Panc1 (cell line): Measurements from ENCODE around the gene FCAMR. TPM values are rescaled to one million over a fixed set of nuclear protein-coding genes. Genes with fewer than 3 reads are reported as not detected.

Experiments
- ATAC-seq: fragments of 200-7000 bp; cut with Tn5 transposase; 2 replicates; pipeline ENCODE4 v1.9.1; 2020; ENCODE audit warnings: mild to moderate bottlenecking, moderate library complexity
- Bru-seq: library from RNA; stranded (reverse); fragments of 400-500 nt; gene quantifications from one replicate; lab custom pipeline; 2021; lab: Mats Ljungman, UMichigan
- BruChase-seq, 2 experiments: library from RNA; stranded (reverse); fragments of 400-500 nt; gene quantifications; one replicate each; lab custom pipeline; 2021; lab: Mats Ljungman, UMichigan
- BruUV-seq: library from RNA; stranded (reverse); fragments of 400-500 nt; replicated peaks from 2 replicates; lab custom pipeline; 2021; lab: Mats Ljungman, UMichigan
- CTCF ChIA-PET: fragments of 300-600 bp; sonication (Branson Sonifier 250); formaldehyde crosslinking; loops from one replicate; lab custom pipeline; 2022; ENCODE audit warnings: antibody characterized with exemption; lab: Charles Lee
- POLR2A ChIA-PET: fragments of 300-600 bp; sonication (Branson Sonifier 250); formaldehyde crosslinking; loops from one replicate; lab custom pipeline; 2022; ENCODE audit warnings: antibody characterized with exemption; lab: Charles Lee
- DNase-seq: peaks from one replicate; pipeline ENCODE4 v3.0.0-alpha.2; 2010; ENCODE audit warnings: low read depth, low spot score
- H3K27ac ChIP-seq: 2 replicates; pipeline ENCODE4 v1.5.1; 2011; ENCODE audit warnings: mild to moderate bottlenecking, low read length, inconsistent platforms
- H3K27me3 ChIP-seq: fragments of 200-500 bp; sonication (Bioruptor generic); 2 replicates; pipeline ENCODE4 v1.6.0; 2014; ENCODE audit warnings: low read length, inconsistent platforms; ENCODE audit not compliant: control insufficient read depth, insufficient read depth
- H3K36me3 ChIP-seq: fragments of 200-500 bp; sonication (Bioruptor generic); 2 replicates; pipeline ENCODE4 v1.5.1; 2014; ENCODE audit warnings: inconsistent platforms, mild to moderate bottlenecking, low read length, moderate library complexity; ENCODE audit not compliant: control insufficient read depth, insufficient read depth
- H3K4me1 ChIP-seq: 2 replicates; pipeline ENCODE4 v1.5.1; 2011; ENCODE audit warnings: inconsistent platforms, mild to moderate bottlenecking, low read length, moderate library complexity; ENCODE audit not compliant: control insufficient read depth, insufficient read depth
- H3K4me3 ChIP-seq, 2 experiments: 2 replicates each; pipeline ENCODE4 v1.5.1; 2011 to 2012; ENCODE audit warnings: low read depth in 2 of 2, low read length in 2 of 2, mild to moderate bottlenecking in 2 of 2, inconsistent platforms in 1 of 2, moderate library complexity in 1 of 2
- H3K9me3 ChIP-seq: fragments of 200-500 bp; sonication (Bioruptor generic); 2 replicates; pipeline ENCODE4 v1.5.1; 2014; ENCODE audit warnings: low read depth, mild to moderate bottlenecking, inconsistent platforms, low read length, moderate library complexity; ENCODE audit not compliant: control insufficient read depth, insufficient read depth
- POLR2AphosphoS5 ChIP-seq: IDR thresholded peaks from 2 replicates; pipeline ENCODE4 v1.6.1; 2012; ENCODE audit warnings: mild to moderate bottlenecking, low read depth, low read length, moderate library complexity
- REST ChIP-seq, 2 experiments: IDR thresholded peaks; 2 replicates each; pipeline ENCODE4 v1.6.1; 2011 to 2012; ENCODE audit warnings: low read depth in 2 of 2, control low read depth in 1 of 2, low read length in 1 of 2, mild to moderate bottlenecking in 1 of 2, moderate library complexity in 1 of 2; ENCODE audit not compliant: insufficient read depth in 1 of 2
- SIN3A ChIP-seq: IDR thresholded peaks from 2 replicates; pipeline ENCODE4 v1.6.1; 2012; ENCODE audit warnings: low read depth, mild to moderate bottlenecking, low read length, moderate library complexity, borderline replicate concordance; ENCODE audit not compliant: insufficient read depth
- TCF7L2 ChIP-seq: IDR thresholded peaks from 2 replicates; pipeline ENCODE4 v1.6.1; 2011; ENCODE audit warnings: mild to moderate bottlenecking, low read depth, low read length, inconsistent platforms
- in situ Hi-C: cut with HindIII; loops from 2 replicates; pipeline ENCODE4 v1.10.0; 2016; ENCODE audit warnings: low sequenced_read_pairs, low pct_unique_long_range_greater_than_20kb
- intact Hi-C: fragments of 100-400 bp; cut with micrococcal nuclease; formaldehyde crosslinking; loops from one replicate; pipeline ENCODE4 v1.10.0; 2022; ENCODE audit not compliant: unreplicated experiment
- long read RNA-seq: library from polyadenylated mRNA; unstranded; transcript quantifications from one replicate; pipeline ENCODE4 v2.0.0, GENCODE V29; 2021; ENCODE audit not compliant: unreplicated experiment
- polyA plus RNA-seq: library from polyadenylated mRNA; unstranded; fragments of >200 nt; gene quantifications from one replicate; pipeline ENCODE4 v1.2.1, GENCODE V29; 2012; ENCODE audit warnings: missing spikeins; ENCODE audit not compliant: insufficient read length
- total RNA-seq: library from RNA; stranded (reverse); gene quantifications from one replicate; pipeline ENCODE4 v1.2.1, GENCODE V29; 2021; ENCODE audit not compliant: unreplicated experiment
- TF ChIP-seq, protein P1 (sequence below): fragments of 450-650 bp; IDR thresholded peaks from 2 replicates; pipeline ENCODE4 v1.5.1; 2017; ENCODE audit warnings: mild to moderate bottlenecking

The FCAMR gene, protein sequence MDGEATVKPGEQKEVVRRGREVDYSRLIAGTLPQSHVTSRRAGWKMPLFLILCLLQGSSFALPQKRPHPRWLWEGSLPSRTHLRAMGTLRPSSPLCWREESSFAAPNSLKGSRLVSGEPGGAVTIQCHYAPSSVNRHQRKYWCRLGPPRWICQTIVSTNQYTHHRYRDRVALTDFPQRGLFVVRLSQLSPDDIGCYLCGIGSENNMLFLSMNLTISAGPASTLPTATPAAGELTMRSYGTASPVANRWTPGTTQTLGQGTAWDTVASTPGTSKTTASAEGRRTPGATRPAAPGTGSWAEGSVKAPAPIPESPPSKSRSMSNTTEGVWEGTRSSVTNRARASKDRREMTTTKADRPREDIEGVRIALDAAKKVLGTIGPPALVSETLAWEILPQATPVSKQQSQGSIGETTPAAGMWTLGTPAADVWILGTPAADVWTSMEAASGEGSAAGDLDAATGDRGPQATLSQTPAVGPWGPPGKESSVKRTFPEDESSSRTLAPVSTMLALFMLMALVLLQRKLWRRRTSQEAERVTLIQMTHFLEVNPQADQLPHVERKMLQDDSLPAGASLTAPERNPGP
- total RNA-seq (not detected), Bru-seq, nascent RNA (percentile 7 among the genes with signal in this experiment), BruChase-seq, experiment 1, labeled RNA remaining after a 2-hour chase (not detected), BruChase-seq, experiment 2, labeled RNA remaining after a 6-hour chase (percentile 7 among the genes with signal in this experiment)
- polyA plus RNA-seq = not detected
- long read RNA-seq = 0 reads

- Histone ChIP-seq H3K27me3 (peaks cover 19% of the 10 kb centered on the region), H3K36me3 (no peaks in the 10 kb centered on the region), H3K9me3 (no peaks in the 10 kb centered on the region), H3K4me3 (no peak within 1 kb of the TSS), H3K27ac (no peak within 1 kb of the TSS), H3K4me1 (no peaks in the 10 kb centered on the region)
- ATAC-seq (no peak), DNase-seq (no peak)
- ChIA-PET POLR2A (no interaction called here), CTCF (interaction anchor here (0.6 kb wide), 1 partner anchor 358 kb away, joined by 3 read pairs; the partner anchor contains the start of gene EIF2D)
- no peak for TF ChIP-seq POLR2AphosphoS5
- no peak for TF ChIP-seq TCF7L2
- no peak for TF ChIP-seq SIN3A
- TF ChIP-seq, protein P1, sequence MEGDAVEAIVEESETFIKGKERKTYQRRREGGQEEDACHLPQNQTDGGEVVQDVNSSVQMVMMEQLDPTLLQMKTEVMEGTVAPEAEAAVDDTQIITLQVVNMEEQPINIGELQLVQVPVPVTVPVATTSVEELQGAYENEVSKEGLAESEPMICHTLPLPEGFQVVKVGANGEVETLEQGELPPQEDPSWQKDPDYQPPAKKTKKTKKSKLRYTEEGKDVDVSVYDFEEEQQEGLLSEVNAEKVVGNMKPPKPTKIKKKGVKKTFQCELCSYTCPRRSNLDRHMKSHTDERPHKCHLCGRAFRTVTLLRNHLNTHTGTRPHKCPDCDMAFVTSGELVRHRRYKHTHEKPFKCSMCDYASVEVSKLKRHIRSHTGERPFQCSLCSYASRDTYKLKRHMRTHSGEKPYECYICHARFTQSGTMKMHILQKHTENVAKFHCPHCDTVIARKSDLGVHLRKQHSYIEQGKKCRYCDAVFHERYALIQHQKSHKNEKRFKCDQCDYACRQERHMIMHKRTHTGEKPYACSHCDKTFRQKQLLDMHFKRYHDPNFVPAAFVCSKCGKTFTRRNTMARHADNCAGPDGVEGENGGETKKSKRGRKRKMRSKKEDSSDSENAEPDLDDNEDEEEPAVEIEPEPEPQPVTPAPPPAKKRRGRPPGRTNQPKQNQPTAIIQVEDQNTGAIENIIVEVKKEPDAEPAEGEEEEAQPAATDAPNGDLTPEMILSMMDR = no peak
- in situ Hi-C loops = no loop called here
- intact Hi-C loops = no loop called here
- no TSS peak for BruUV-seq
Measured at GRCh38 chr1:206970446-206970845, at the start of gene FCAMR. Gene FCAMR, minus strand, starts transcription at chr1:206970460. Its CDS starts 335 bp downstream, at chr1:206970125.

DNA sequence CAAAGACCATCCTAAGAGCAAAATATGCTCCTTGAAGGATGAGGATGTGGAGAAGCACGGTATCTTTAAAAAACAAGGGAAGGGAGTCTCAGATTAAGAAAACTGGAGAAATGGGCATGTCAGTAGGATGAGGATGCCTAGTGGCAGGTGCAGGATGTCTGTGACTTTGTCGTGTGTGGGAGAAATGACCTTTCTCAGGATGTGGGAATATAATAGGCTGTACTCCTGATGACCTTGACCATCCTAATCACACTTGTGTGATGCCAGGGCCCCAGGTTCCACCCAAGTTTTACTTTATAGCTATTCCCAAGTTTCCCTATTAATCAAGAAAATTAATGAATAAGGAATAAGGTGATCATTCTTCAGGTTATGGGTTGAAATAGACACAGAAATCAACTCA is 49.4 kb upstream of the FCAMR start:
- intact Hi-C loops = no loop called here
- CTCF ChIA-PET = no interaction called here
- ATAC-seq (no peak), DNase-seq (no peak)
- POLR2A ChIA-PET = no interaction called here
- Histone ChIP-seq H3K9me3 (no peaks in the 10 kb centered on the region), H3K27me3 (no peaks in the 10 kb centered on the region; the same call in 1 of the 2 replicates), H3K4me1 (no peaks in the 10 kb centered on the region), H3K27ac (no peak overlapping the region), H3K4me3 (no peak overlapping the region), H3K36me3 (no peaks in the 10 kb centered on the region)
- in situ Hi-C loops = no loop called here
- TF ChIP-seq TCF7L2 (no peak), REST (IDR thresholded peaks at IDR 0.05; ENCODE audit: insufficient read depth in 1 of 2, low read depth in 2 of 2, low read length in 1 of 2) (no peak), POLR2AphosphoS5 (no peak)
- TF ChIP-seq, protein P1 = no peak
- no TSS peak for BruUV-seq
